ENCODE data around the gene GREB1L.

The GREB1L gene

DNA sequence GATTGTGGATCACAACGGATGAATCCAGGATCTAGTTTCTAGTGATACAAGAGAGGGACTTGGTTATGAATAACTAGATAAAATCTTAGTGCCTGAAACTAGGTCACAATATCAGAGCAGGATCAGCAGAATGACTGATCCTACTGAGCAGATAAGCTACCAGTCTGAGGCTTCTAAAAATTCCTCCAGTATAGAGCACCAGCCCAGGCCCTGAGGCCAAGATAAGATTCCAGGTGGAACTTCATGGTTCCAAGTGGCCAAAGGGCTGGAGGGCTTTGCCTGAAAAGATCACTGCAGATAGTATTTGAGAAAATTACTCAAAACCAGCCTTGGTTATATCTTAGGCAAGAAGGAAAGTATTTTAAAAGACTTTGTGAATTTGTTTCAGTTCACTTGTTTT, 162.4 kb downstream of the GREB1L start:
- Histone ChIP-seq H3K4me3 (ENCODE audit: low read depth in 1 of 2, low read length in 2 of 2) (no peak overlapping the region), H3K27me3 (ENCODE audit: control insufficient read depth in 1 of 2, insufficient read depth in 2 of 2, low read length in 2 of 2) (no peaks in the 10 kb centered on the region), H3K36me3 (ENCODE audit: control insufficient read depth in 1 of 2, insufficient read depth in 2 of 2, low read length in 2 of 2) (no peaks in the 10 kb centered on the region), H3K9me3 (ENCODE audit: control insufficient read depth in 1 of 2, low read length in 2 of 2) (no peaks in the 10 kb centered on the region), H3K9ac (ENCODE audit: low read depth in 1 of 2, low read length in 2 of 2) (no peak overlapping the region), H3K4me1 (ENCODE audit: control insufficient read depth in 1 of 2, insufficient read depth in 2 of 2, low read length in 2 of 2) (no peaks in the 10 kb centered on the region), H3K27ac (ENCODE audit: low read depth, low read length) (no peak overlapping the region)

DNA sequence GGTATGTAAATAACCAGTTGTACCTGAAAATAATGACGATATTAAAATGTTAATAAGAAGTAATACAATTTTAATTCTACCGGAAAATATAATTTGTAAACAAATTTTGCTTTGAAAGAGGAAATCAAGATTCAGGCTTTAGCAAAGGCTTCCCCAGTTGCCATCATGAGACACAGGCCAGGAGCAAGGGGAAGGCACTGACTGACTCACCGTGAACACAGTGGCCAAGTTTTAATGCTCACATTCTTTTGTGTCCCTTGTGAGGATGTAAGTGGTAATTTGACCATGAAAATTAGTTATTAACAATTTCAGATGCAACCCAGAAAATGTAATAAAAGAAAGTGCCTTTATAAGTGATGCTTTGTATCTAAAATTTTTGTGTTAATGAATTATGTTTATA, 164.1 kb downstream of the GREB1L start:
- H3K4me3 ChIP-seq (ENCODE audit: low read depth in 1 of 2, low read length in 2 of 2), result no peak overlapping the region
- H3K9me3 ChIP-seq (ENCODE audit: control insufficient read depth in 1 of 2, low read length in 2 of 2), result no peaks in the 10 kb centered on the region
- no peak overlapping the region for H3K9ac ChIP-seq (ENCODE audit: low read depth in 1 of 2, low read length in 2 of 2)
- H3K36me3 ChIP-seq (ENCODE audit: control insufficient read depth in 1 of 2, insufficient read depth in 2 of 2, low read length in 2 of 2), result no peaks in the 10 kb centered on the region
- no peak overlapping the region for H3K27ac ChIP-seq (ENCODE audit: low read depth, low read length)
- H3K4me1 ChIP-seq (ENCODE audit: control insufficient read depth in 1 of 2, insufficient read depth in 2 of 2, low read length in 2 of 2), result no peaks in the 10 kb centered on the region
- no peaks in the 10 kb centered on the region for H3K27me3 ChIP-seq (ENCODE audit: control insufficient read depth in 1 of 2, insufficient read depth in 2 of 2, low read length in 2 of 2)

DNA sequence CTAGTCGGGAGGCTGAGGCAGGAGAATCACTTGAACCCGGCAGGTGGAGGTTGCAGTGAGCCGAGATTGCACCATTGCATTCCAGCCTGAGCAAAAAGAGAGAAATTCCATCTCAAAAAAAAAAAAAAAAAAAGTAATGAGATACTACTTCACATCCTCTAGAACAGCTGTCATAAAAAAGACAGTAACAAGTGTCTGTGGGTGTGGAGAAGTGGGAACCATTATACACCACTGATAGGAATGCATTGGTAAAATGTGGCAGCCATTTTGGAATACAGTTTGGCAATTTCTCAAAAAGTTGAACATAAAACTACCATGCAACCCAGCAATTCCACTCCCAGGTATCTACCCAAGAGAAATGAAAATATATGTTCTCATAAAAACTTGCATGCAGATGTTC, 166.6 kb downstream of the GREB1L start:
- H3K27ac ChIP-seq (ENCODE audit: low read depth, low read length), result no peak overlapping the region
- H3K9me3 ChIP-seq (ENCODE audit: control insufficient read depth in 1 of 2, low read length in 2 of 2), result no peaks in the 10 kb centered on the region
- H3K4me1 ChIP-seq (ENCODE audit: control insufficient read depth in 1 of 2, insufficient read depth in 2 of 2, low read length in 2 of 2), result no peaks in the 10 kb centered on the region
- no peak overlapping the region for H3K4me3 ChIP-seq (ENCODE audit: low read depth in 1 of 2, low read length in 2 of 2)
- H3K27me3 ChIP-seq (ENCODE audit: control insufficient read depth in 1 of 2, insufficient read depth in 2 of 2, low read length in 2 of 2), result no peaks in the 10 kb centered on the region
- H3K9ac ChIP-seq (ENCODE audit: low read depth in 1 of 2, low read length in 2 of 2), result no peak overlapping the region
- H3K36me3 ChIP-seq (ENCODE audit: control insufficient read depth in 1 of 2, insufficient read depth in 2 of 2, low read length in 2 of 2), result no peaks in the 10 kb centered on the region

DNA sequence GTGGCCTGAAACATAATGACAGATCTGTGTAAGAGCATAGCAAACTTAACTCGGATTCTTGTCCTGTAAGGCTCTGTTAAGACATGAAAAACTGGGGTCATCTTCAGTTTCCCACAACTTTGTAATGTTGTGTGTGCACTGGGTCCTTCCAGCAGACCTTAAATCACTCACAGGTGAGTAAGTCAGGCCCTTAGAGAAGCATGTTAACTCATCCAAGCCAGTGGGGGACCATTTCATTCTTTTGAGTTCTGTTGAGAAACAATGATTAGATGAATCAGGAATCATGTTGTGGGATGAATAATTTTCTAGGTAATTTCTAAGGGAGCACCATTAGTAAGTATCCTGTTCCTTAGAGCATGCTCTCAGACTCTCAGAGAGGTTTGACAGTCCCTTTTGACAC, 191.4 kb downstream of the GREB1L start:
- H3K9me3 ChIP-seq (ENCODE audit: control insufficient read depth in 1 of 2, low read length in 2 of 2), result no peaks in the 10 kb centered on the region
- no peak overlapping the region for H3K27ac ChIP-seq (ENCODE audit: low read depth, low read length)
- H3K9ac ChIP-seq (ENCODE audit: low read depth in 1 of 2, low read length in 2 of 2), result no peak overlapping the region
- H3K27me3 ChIP-seq (ENCODE audit: control insufficient read depth in 1 of 2, insufficient read depth in 2 of 2, low read length in 2 of 2), result no peaks in the 10 kb centered on the region
- no peaks in the 10 kb centered on the region for H3K36me3 ChIP-seq (ENCODE audit: control insufficient read depth in 1 of 2, insufficient read depth in 2 of 2, low read length in 2 of 2)
- H3K4me1 ChIP-seq (ENCODE audit: control insufficient read depth in 1 of 2, insufficient read depth in 2 of 2, low read length in 2 of 2), result no peaks in the 10 kb centered on the region
- no peak overlapping the region for H3K4me3 ChIP-seq (ENCODE audit: low read depth in 1 of 2, low read length in 2 of 2)

DNA sequence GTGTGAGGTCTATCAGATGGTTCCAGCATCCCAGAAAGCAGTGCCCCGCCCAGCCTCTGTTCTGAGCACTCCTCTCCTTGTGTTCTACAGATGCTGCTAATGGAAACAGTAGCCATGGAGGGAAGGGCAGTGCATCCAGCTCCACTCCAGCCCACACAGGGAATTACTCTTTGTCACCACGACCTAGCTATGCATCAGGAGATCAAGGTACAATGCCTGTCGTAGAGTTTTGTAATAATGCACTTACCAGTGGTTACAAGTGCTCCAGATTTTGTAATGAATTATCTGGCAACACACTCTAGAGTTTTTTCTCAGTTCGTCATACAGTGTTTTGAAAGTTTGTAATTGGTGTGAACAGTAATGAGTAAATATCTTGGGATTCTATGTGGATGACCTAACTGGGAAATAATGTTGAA, 197.4 kb downstream of the GREB1L start:
- no peak overlapping the region for H3K4me3 ChIP-seq (ENCODE audit: low read depth in 1 of 2, low read length in 2 of 2)
- no peaks in the 10 kb centered on the region for H3K36me3 ChIP-seq (ENCODE audit: control insufficient read depth in 1 of 2, insufficient read depth in 2 of 2, low read length in 2 of 2)
- no peaks in the 10 kb centered on the region for H3K27me3 ChIP-seq (ENCODE audit: control insufficient read depth in 1 of 2, insufficient read depth in 2 of 2, low read length in 2 of 2)
- no peaks in the 10 kb centered on the region for H3K4me1 ChIP-seq (ENCODE audit: control insufficient read depth in 1 of 2, insufficient read depth in 2 of 2, low read length in 2 of 2)
- no peak overlapping the region for H3K27ac ChIP-seq (ENCODE audit: low read depth, low read length)
- H3K9ac ChIP-seq (ENCODE audit: low read depth in 1 of 2, low read length in 2 of 2), result no peak overlapping the region
- no peaks in the 10 kb centered on the region for H3K9me3 ChIP-seq (ENCODE audit: control insufficient read depth in 1 of 2, low read length in 2 of 2)

DNA sequence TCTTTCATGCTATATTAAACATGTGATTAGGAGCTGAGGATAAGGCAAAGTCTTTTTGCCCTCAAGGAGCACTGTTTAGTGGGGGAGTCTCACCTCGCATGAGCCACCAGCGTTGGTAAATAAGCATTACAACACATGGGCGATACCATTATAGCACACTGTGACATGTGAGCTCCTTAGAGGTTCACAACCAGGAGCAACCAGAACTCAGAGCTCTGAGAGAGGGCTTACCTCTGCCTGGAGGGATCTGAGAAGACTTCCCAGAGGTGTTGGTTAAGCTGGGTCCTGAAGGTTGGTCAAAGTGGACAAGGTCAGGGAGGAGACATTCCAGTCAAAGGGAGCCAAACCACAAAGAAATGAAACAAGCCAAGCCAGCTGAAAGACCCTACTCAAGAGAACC, 199.6 kb downstream of the GREB1L start:
- no peaks in the 10 kb centered on the region for H3K9me3 ChIP-seq (ENCODE audit: control insufficient read depth in 1 of 2, low read length in 2 of 2)
- no peak overlapping the region for H3K27ac ChIP-seq (ENCODE audit: low read depth, low read length)

DNA sequence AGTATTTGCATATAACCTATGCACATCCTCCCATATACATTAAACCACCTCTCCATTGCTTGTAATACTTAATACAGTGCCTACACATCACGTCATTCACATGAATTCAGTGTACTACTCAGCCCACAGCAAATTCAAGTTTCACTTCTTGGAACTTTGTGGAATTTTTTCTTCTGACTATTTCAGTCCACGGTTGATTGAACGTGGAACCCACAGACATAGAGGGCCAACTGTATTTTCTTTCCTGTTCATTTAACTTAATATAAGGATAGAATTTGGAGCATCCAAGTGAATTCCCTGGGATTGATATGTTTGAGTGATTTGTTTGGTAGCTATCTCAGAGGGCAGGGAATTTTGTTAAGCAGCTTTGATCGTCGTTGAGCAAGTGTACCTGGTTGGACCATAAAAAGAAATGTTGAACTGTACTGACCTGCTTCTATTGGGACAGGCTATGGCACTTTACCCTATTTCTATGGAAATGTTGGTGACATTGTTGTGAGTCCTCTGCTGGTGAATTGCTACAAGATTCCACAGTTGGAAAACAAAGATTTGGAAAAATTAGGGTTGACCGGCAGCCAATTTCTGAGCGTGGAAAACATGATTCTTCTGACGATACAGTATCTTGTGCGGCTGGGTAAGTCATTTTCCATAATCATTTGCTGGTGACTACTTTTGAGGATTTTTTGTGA, 201.9 kb downstream of the GREB1L start:
- H3K4me1 ChIP-seq (ENCODE audit: control insufficient read depth in 1 of 2, insufficient read depth in 2 of 2, low read length in 2 of 2), result no peaks in the 10 kb centered on the region
- H3K27ac ChIP-seq (ENCODE audit: low read depth, low read length), result no peak overlapping the region
- no peak overlapping the region for H3K9ac ChIP-seq (ENCODE audit: low read depth in 1 of 2, low read length in 2 of 2)
- H3K9me3 ChIP-seq (ENCODE audit: control insufficient read depth in 1 of 2, low read length in 2 of 2), result no peaks in the 10 kb centered on the region
- H3K4me3 ChIP-seq (ENCODE audit: low read depth in 1 of 2, low read length in 2 of 2), result no peak overlapping the region
- H3K27me3 ChIP-seq (ENCODE audit: control insufficient read depth in 1 of 2, insufficient read depth in 2 of 2, low read length in 2 of 2), result no peaks in the 10 kb centered on the region
- H3K36me3 ChIP-seq (ENCODE audit: control insufficient read depth in 1 of 2, insufficient read depth in 2 of 2, low read length in 2 of 2), result no peaks in the 10 kb centered on the region

More for the DNA sequence above, 199.6 kb downstream of the GREB1L start:
- Histone ChIP-seq H3K9ac (ENCODE audit: low read depth in 1 of 2, low read length in 2 of 2) (no peak overlapping the region), H3K27me3 (ENCODE audit: control insufficient read depth in 1 of 2, insufficient read depth in 2 of 2, low read length in 2 of 2) (no peaks in the 10 kb centered on the region), H3K4me1 (ENCODE audit: control insufficient read depth in 1 of 2, insufficient read depth in 2 of 2, low read length in 2 of 2) (no peaks in the 10 kb centered on the region), H3K4me3 (ENCODE audit: low read depth in 1 of 2, low read length in 2 of 2) (no peak overlapping the region), H3K36me3 (ENCODE audit: control insufficient read depth in 1 of 2, insufficient read depth in 2 of 2, low read length in 2 of 2) (no peaks in the 10 kb centered on the region)

DNA sequence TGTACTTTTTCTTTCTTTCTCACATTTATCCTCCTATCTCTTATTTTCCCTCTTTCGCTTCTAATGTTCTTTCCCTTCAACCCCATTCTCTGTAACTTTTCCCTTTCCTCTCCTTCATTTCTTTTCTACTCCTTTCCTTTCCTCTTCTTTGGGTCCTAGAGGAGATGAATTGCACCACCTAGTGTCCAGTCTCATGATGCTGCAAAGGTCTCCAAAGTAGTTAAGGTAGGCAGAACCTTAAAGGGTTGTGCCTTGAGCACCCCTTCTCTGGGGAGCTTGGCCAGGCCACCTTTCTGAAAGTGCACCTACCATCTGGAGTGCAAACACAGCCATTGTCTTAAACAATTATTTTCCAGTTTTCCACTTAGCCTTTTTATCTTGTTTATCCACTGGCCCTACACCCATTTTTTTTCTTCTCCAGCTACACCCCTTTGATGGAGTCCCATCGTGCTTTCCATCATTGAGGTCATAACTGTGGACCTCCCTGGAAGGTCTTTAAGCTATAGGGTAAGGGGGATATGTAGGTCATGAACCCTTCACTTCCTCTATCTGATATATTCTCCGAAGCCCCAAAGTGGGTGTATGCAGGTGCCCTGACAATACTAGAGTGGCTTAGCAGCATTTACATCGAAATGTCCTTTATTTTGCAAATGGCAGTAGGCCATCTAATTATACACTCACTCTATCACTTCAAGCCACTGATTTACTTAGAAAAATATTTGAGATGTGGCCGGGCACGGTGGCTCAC, 202.6 kb downstream of the GREB1L start:
- Histone ChIP-seq H3K36me3 (ENCODE audit: control insufficient read depth in 1 of 2, insufficient read depth in 2 of 2, low read length in 2 of 2) (no peaks in the 10 kb centered on the region), H3K9me3 (ENCODE audit: control insufficient read depth in 1 of 2, low read length in 2 of 2) (no peaks in the 10 kb centered on the region), H3K27ac (ENCODE audit: low read depth, low read length) (no peak overlapping the region), H3K4me3 (ENCODE audit: low read depth in 1 of 2, low read length in 2 of 2) (no peak overlapping the region), H3K9ac (ENCODE audit: low read depth in 1 of 2, low read length in 2 of 2) (no peak overlapping the region), H3K27me3 (ENCODE audit: control insufficient read depth in 1 of 2, insufficient read depth in 2 of 2, low read length in 2 of 2) (no peaks in the 10 kb centered on the region), H3K4me1 (ENCODE audit: control insufficient read depth in 1 of 2, insufficient read depth in 2 of 2, low read length in 2 of 2) (no peaks in the 10 kb centered on the region)

DNA sequence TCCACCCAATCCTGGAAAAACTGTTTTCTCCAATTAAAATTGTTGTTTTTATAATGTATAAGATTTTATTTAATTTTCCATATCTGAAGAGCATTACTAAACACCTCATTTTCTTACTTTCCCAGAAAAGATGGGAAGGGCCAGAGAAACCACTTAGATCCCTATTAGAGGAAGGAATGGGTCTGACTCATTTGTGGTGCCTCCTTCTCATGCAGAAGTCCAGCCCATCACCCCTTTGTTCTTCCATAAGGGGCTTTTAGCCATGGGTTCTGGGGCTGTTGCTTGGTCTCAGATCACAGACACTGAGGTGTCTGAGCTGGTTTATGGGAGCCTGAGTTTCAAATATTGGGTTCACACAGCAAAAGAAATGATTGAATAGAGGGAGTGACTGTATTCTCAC, 206.3 kb downstream of the GREB1L start:
- H3K9me3 ChIP-seq (ENCODE audit: control insufficient read depth in 1 of 2, low read length in 2 of 2), result no peaks in the 10 kb centered on the region
- no peak overlapping the region for H3K27ac ChIP-seq (ENCODE audit: low read depth, low read length)
- H3K4me3 ChIP-seq (ENCODE audit: low read depth in 1 of 2, low read length in 2 of 2), result no peak overlapping the region
- H3K27me3 ChIP-seq (ENCODE audit: control insufficient read depth in 1 of 2, insufficient read depth in 2 of 2, low read length in 2 of 2), result no peaks in the 10 kb centered on the region
- no peak overlapping the region for H3K9ac ChIP-seq (ENCODE audit: low read depth in 1 of 2, low read length in 2 of 2)
- no peaks in the 10 kb centered on the region for H3K4me1 ChIP-seq (ENCODE audit: control insufficient read depth in 1 of 2, insufficient read depth in 2 of 2, low read length in 2 of 2)
- H3K36me3 ChIP-seq (ENCODE audit: control insufficient read depth in 1 of 2, insufficient read depth in 2 of 2, low read length in 2 of 2), result no peaks in the 10 kb centered on the region

DNA sequence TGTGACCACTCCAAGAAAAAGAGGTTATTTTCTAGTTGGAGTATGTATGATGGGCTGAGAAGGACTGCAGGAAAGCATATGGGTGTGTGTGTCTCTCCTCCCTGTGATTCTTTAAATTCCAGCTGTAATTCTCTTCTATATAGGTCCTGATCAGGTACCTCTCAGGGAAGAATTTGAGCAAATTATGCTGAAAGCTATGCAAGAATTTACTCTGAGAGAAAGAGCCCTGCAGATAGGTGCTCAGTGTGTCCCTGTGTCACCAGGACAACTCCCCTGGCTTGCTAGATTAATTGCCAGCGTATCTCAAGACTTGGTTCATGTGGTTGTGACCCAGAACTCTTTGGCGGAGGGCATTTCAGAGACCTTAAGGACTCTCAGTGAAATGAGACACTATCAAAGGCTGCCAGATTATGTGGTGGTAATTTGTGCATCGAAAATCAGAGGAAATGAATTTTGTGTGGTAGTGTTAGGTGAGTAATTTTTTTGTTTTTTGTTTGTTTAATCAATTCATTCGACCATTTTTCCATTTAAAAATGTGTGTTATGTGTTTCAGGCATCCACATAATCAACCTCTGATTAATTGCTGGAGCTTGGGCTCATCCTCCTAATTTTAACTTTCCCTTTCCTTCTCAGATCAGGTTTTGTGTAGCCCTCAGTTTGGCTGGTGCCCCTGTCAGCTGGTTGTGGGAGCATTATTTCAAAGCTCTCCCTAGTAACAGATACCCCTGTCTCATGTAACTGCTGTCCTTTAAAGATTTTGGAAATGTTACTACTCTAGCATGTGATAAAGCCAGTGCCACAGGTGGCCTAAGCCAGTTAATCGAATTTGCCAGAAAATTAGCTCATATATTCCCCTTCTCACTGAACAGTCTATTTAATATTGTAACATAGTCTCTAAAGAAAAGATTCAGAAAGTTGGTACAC, 207.6 kb downstream of the GREB1L start:
- no peaks in the 10 kb centered on the region for H3K9me3 ChIP-seq (ENCODE audit: control insufficient read depth in 1 of 2, low read length in 2 of 2)
- no peak overlapping the region for H3K9ac ChIP-seq (ENCODE audit: low read depth in 1 of 2, low read length in 2 of 2)
- no peaks in the 10 kb centered on the region for H3K27me3 ChIP-seq (ENCODE audit: control insufficient read depth in 1 of 2, insufficient read depth in 2 of 2, low read length in 2 of 2)
- no peaks in the 10 kb centered on the region for H3K36me3 ChIP-seq (ENCODE audit: control insufficient read depth in 1 of 2, insufficient read depth in 2 of 2, low read length in 2 of 2)
- H3K27ac ChIP-seq (ENCODE audit: low read depth, low read length), result no peak overlapping the region
- H3K4me3 ChIP-seq (ENCODE audit: low read depth in 1 of 2, low read length in 2 of 2), result no peak overlapping the region
- no peaks in the 10 kb centered on the region for H3K4me1 ChIP-seq (ENCODE audit: control insufficient read depth in 1 of 2, insufficient read depth in 2 of 2, low read length in 2 of 2)
